NCI-H446 treated with DMSO at 0.1 percent for 48 hours (cell line): ENCODE results near the gene MACROD2.
"Not testable (repeated sequence)": the region's sequence is repeated elsewhere in the genome, so short reads cannot be mapped to it uniquely, and the experiment has no call there.

Experiments used
- DNase-seq: peaks from one replicate; lab custom pipeline; 2025; lab: John Stamatoyannopoulos, UW

The MACROD2 gene

DNA sequence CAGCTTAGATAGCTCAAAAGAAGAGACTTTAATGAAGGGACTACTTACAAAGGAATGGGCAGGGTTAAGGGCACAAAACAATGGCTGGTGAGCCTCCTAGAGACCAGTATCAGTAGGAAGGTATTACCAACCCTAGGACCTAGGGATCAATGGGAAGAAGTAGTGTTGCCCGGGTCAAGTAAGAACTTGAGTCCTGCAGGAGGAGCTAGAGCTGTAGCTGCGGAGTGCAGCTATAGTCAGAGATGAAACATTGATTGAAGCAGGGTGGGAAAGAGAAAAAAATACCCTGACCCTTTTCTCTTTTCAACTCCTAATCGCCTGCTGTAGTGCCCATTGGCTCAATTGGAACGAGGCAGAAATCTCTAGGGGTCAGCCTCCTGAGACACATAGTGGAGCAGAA lies 198.1 kb downstream of the MACROD2 start:
- DNase-seq, result no peak

DNA sequence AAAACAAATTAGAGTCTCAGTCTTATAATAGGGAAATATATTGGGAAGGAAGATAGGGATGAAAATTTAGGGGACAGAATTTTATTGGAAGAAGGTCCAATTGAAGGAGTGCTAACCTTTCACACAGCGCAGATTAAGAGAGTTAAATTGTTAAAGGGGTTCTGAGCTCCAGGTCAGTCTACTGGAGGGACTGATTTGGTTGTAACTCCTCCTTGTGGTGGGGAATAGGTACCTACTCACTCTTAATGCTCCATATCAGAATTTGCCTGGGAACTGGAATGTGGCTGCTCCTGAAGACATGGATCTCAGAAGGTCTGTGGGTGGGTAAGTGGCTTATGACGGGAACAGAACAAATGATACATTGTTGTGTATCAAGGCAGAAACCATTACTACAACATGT lies 198.6 kb downstream of the MACROD2 start:
- no peak for DNase-seq

DNA sequence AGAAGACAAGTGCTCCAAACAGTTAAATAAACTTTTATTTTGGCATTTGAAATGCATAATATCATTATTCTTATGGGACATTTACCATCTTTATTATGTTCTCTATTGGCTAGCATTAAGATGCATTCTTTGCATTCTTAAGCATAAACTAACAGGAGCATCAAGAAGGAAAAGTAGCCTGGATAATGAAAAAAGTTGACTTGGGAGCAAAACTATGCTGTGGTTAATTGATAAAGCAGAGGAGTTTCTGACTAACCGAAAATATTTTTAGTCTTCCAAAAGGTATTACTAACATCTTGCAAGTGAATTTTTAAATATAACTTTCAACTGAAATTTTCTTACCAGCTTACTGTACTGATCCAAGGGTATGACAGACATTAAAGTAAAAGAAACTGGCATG lies 201.8 kb downstream of the MACROD2 start:
- no peak for DNase-seq

DNA sequence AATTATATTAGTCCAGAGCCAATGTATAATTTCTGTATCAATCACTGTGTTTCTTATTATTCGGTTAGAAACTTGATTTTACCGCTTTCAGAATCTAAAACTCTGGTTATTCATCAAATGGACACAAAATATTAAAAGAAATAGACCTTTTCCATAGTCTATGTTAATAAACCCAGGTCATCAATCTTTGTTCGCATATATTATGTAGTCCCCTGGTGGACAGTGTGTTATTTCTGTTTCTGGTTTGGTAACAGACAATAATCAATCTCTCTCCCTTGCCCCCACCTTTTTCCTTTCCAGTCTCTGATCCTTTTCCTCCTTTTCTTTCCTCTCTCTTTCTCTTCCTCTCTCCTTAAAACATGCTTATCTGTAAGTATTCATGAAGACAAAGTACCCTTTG lies 203.1 kb downstream of the MACROD2 start:
- DNase-seq, result no peak

DNA sequence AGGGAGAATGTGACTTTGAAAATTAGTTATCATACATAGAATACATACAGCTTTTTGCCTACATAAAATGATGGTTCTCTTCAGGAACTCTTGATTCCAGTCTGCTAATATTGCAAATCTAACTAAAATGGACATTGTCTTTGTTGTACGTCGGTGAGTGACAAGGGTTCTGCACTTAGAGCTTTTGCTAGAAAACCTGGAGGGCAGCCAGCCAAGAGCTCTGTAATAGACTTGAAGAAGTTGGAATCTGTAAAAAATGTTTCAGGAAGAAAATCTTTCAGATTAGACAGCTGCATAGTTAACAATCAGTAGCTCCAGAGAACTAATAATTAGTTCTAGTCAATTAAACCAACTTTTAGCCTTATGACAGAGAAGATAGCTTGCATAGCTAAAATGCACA lies 203.8 kb downstream of the MACROD2 start:
- DNase-seq, result no peak

DNA sequence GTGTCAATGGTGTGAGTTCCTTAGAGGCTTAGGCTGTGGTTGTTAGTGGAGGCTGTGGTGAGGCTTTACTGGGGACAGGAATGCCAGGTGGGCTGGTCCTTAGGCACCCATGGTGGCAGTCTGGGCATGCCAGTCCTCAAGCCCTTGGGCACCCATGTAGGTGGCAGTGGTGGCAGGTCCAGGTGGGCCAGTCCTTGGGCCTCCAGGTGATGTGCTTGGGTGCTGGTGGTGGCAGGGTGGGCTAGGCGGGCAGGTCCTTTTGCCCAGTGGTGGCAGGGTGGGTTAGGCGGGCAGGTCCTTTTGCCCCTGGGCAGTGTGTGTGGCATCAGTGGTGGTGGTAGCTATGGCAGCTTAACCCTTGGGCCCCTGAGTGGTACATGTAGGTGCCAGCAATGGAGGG lies 208.3 kb downstream of the MACROD2 start:
- DNase-seq, result no peak

DNA sequence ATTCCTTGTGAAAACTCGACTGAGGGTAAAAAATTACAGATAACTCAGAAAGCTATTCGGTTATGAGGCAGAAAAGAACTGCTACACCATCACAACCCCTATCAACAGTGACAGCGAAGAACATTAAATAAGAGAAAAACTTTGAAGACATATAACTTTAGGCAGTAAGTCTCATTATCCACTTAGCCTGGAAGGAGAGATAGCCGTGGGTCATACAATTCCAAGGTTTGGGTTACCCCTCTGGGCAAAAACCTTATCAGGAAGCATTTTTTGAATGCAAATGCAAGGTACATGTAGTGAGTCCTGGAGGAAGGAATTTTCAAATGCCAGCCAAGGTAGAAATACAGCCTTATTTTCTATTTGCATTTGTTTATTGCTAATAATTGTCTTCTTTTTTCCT lies 212.3 kb downstream of the MACROD2 start:
- DNase-seq, result no peak

DNA sequence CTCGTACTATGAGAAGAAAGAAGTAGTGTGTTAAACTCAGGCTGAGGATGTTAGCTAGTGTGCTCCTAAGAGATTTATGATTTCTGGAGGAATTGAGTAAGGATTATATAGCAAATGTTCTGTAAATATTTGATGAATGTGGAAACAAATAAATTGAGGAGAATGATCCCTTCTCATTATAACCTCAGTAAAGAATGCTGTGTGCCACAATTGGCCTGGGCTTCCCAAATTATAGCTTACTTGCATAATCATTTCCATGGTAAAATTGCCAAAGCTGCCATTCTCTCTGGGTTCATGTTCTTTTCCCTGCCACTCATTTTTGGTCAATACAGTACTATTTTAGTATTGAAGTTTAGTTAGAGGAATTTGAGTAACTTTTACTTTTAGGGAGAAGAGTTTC lies 213.6 kb downstream of the MACROD2 start:
- no peak for DNase-seq

DNA sequence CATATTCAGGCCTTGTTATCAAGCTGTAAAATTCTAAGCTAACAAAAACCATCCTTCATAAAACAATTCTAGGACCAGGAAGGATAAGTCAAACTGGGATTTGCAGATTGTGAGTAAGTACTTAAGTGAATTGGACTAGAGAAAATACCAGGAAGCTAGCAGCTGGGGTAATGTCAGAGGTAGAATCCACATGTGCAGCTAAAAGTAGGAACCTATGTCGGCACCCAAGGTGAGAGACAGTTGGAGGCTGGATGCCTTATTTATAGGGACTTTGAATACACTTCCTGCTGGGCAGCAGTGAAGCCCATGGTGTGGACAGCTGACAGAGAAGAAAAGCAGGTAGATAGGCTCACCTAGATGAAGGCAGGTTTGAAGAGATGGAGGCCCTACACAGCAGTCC lies 214.8 kb downstream of the MACROD2 start:
- DNase-seq, result no peak

DNA sequence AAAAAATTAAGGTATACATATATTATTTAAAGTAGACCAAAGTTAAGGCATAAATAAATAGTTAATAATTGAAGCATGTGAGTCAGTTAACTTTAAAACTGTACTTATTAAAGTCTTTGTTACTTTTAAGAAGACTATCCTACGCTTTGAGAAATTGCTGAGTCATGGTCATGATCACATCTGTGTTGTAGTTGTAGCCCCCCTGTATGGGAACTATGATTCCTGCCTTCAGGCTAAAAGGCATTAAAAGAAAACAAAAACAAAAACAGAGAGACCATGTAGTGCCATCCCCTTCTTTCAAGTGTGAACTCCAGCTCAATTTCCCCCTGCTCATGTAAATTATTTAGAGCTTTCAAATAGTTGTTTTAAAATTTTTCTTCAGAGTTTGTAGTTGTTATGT lies 218.7 kb downstream of the MACROD2 start:
- DNase-seq, result no peak

DNA sequence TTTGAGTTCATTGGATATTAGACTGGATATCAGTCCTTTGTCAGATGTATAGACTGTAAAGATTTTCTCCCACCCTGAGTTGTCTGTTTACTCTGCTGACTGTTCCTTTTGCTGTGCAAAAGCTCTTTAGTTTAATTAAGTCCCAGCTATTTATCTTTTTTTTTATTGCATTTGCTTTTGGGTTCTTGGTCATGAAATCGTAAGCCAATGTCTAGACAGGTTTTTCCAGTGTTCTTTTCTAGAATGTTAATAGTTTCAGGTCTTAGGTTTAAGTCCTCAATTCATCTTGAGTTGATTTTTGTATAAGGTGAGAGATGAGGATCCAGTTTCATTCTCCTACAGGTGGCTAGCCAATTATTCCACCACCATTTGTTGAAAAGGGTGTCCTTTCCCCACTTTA lies 220.6 kb downstream of the MACROD2 start:
- DNase-seq, result not testable (repeated sequence)

DNA sequence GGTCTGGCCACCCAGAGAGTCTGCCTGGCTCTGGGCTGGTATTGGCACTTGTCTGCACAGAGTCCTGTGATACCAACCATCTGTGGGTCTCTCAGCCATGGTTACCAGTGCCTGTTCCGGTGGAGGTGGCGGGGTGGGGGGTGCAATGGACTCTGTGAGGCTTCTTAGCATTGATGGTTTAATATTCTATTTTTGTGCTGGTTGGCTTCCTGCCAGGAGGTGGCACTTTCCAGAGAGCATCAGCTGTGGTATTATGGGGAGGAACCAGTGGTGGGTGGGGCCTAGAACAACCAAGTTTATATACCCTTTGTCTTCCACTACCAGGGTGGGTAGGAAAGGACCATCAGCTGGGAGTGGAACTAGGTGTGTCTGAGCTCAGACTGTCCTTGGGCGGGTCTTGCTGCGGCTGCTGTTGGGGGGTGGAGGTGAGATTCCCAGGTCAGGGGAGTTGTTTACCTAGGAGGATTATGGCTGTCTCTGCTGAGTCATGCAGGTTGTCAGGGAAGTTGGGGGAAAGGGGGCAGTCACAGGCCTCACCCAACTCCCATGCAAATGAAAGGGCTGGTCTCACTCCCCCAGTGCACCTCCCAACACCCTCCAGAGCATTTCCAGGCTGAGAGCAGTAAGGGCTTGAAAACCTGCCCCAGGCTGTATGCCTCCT lies 224.6 kb downstream of the MACROD2 start:
- no peak for DNase-seq

DNA sequence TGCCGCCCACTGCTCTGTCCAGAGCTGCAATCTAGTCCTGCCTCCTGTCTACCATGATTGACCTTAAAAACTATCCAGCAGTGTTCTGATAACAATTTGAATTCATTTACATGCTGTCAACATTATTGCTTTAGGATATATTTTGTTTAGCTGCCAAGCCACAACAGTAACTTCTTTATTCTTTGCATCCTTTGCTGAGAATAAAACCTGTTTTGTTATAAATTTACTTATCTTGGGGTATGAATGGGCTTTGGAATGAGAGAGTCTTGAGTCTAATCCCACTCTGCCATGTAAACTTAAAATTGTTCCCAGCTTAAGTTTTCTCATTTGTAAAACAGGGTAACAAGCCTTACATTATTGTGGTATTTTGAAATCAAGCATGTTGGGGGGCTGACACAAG lies 225.7 kb downstream of the MACROD2 start:
- no peak for DNase-seq

DNA sequence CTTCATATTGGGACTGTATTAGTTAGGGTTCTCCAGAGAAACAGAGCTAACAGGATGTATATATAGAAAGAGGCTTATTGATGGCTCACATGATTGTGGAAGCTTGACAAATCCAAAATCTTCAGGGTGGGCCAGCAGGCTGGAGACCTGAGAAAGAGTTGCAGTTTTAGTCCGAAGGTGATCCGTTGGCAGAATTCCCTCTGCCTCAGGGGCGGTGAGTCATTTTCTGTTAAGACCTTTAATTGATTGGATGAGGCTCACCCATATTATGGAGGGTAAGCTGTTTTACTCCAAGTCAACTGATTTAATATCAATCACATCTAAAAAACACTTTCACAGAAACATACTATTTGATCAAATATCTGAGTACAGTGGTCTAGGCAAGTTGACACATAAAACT lies 228.5 kb downstream of the MACROD2 start:
- no peak for DNase-seq

DNA sequence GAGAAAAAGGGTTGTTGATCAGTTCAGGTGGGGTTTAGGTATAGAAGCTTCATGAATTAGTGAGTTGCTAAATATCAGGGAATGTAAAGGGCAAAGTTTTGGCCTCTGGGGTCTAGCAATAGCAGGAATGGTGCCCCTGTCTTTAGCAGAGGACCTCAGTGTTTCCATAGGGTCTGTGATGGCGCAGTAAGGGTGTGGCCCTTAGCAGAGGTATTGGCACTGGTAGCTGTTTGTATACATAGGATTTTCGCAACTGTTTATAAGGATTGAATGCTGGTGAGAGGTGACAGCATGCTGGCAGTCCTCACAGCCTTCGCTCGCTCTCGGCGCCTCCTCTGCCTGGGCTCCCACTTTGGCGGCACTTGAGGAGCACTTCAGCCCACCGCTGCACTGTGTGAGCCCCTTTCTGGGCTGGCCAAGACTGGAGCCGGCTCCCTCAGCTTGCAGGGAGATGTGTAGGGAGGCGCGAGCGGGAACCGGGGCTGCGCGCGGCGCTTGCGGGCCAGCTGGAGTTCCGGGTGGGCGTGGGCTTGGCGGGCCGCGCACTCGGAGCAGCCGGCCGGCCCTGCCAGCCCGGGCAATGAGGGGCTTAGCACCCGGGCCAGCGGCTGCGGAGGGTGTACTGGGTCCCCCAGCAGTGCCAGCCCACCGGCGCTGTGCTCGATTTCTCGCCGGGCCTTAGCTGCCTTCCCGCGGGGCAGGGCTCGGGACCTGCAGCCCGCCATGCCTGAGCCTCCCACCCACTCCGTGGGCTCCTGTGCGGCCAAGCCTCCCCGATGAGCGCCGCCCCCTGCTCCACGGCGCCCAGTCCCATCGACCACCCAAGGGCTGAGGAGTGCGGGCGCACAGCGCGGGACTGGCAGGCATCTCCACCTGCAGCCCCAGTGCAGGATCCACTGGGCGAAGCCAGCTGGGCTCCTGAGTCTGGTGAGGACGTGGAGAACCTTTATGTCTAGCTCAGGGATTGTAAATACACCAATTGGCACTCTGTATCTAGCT lies 231.0 kb downstream of the MACROD2 start:
- not testable (repeated sequence) for DNase-seq

DNA sequence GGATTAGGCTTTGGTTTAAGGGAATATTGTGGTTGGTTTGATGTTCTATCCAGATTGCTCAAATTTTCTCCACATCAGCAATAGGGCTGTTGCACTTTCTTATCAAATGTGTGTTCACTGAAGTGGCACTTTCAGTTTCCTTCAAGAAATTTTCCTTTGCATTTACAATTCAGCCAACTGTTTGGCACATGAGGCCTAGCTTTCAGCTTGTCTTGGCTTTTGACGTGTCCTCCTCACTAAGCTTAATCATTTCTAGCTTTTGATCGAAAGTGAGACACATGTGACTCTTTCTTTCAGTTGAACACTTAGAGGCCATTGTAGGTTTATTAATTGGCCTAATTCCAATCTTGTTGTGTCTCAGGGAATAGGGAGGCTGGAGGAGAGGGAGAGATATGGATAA lies 237.3 kb downstream of the MACROD2 start:
- DNase-seq, result no peak

DNA sequence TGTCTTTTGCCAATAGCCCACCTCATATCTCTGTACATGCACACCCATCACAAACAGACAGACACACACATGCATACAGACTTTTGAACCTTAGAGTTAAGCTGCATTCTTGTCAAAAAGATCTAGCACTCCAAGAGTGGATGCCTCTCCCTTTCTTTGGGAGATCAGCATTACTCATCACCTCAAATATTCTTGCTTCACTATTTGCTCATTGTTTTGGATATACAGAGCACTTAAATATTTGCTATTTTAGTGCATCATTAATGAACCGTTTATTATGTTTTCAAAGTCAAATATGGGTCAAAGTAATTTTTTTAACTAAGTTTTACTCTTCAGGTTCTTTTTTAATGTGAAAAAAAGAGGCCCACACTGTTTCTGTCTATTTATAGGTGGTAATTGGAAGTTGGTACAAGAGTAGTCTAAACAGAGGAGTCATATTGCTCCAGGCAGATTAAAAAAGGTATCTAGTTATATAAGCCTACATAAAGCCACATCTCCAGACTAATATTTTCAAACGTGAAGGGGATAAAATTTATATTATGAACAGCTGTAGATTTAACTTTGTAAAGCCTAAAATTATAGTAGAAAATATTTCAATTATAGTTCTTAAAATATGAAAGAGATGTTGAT lies 239.5 kb downstream of the MACROD2 start:
- DNase-seq, result no peak

DNA sequence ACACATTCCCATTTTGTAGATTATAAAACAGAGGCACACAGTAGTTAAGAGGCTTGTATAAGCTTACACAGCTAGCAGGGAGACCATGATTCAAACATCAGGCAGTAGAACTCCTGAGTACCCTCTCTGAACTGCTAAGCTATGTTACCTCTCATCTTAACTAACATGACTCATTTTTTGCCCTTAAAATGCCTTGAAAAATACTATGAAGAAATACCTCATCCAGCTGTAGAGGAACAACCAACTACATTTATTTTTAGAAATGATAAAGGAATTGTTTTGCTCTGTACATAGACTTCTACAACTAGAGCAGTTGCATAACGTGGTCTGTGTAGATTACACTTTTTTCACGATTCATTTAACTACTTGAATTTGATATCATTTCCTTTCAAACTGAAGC lies 240.0 kb downstream of the MACROD2 start:
- DNase-seq, result no peak

DNA sequence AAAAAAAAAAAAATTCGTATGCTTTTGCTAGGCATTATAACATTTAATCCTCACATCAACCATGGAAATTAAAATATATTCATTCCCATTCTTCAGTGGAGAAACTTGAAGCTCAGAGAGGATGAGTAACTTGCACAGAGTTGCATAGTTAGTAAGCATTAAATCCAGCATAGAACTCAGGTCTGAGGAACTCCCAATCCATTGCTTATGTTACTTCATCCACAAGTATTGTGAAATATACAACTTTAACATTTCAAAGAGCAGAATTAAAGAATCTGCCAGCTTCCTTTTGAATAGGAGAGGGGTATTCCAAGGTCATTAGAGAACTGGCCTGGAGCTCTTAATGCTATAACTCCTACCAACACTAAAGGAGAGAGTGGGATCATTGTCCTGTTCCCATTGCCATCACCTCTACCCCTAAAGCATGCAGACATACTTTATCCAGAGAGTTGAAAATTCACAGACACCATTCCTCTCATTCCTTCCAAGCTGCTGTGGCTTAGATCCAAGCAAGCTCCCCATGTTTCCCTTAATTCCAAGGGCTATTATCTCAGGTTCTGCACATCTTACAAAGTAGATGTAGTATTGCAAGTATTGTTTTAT lies 250.2 kb downstream of the MACROD2 start:
- DNase-seq, result no peak

DNA sequence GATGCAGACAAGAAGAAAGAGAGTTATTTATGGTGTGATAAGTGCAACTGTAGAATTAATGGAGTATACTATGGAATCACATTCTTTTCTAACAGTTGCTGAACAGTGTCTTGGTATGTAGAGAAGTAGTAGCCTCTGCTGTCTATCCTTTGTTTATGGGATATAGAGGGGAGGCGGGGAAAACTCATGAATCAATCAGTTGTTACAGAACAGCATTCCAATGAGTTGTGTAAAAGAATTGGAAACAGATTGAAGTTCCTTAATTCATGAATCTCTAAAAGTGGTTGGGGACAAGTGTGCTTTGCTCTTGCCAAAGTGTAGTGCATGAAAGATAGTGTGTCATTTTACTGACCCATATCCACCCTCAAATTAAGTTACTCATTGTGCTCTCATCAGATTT lies 264.4 kb downstream of the MACROD2 start:
- no peak for DNase-seq

DNA sequence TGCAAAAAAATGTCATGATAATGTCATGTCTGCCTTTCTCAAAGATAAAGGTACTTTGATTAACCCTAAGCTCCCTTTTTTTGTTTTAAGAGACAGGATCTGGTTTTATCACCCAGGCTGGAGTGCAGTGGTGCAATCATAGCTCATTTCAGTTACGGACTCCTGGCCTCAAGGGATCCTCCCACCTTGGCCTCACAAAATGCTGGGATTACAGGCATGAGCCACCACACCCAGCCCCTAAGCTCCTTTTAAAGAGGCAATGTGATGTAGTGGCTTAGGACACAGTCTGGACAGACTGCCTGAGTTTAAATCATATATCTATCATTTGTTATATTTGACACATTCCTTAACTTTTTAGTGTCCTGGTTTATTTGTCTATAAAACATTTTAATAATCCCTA lies 265.1 kb downstream of the MACROD2 start:
- DNase-seq, result no peak

DNA sequence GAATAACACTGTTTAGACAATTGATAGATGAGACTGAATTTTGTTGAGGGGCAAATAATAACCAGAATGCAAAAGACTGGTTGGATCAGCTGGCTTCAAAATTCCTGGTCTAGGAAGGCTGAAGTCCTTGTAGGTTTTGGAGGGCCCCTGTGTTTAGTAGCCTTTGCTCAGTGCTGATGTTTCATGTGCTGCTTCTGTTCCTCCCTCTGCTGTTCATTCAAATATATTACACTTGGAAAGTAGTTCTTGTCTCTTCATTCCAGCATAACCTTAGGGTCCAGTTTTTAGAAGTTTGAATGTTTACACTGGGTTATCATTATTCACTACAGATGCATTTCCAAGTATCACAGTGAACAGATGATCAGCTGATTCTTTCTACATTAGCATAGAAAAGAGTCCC lies 269.6 kb downstream of the MACROD2 start:
- DNase-seq, result no peak

DNA sequence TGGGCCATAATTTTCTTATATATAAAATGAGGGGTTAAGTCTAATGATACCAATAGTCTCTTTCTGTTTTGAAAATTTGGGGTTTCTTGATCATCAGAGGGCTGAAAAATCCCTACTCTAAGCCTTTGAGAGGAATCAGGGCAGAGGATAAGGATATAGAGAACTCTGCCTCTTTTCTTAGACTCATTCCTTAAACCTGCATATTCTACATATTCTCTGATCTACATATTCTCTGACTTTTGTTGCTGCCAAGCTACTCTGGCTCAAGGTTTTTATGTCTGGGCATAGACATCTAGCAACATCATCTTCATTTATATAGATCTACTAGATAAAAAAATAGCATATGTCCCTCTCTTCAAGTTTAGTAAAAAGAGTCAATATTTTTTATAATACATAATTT lies 270.9 kb downstream of the MACROD2 start:
- no peak for DNase-seq
